AG04450 (cell line): ENCODE measurements around the gene MRAP2. TPM values are rescaled to one million over a fixed set of nuclear protein-coding genes. Genes with fewer than 3 reads are reported as not detected.
"Not testable (repeated sequence)": the region's sequence is repeated elsewhere in the genome, so short reads cannot be mapped to it uniquely, and the experiment has no call there.

ENCODE experiments used
- CTCF ChIA-PET: fragments of 300-600, 350-600 bp; formaldehyde crosslinking; extraction: SDS; loops from one replicate; lab custom pipeline; 2022; ENCODE audit warnings: antibody characterized with exemption, inconsistent platforms; lab: Charles Lee
- POLR2A ChIA-PET: fragments of 350-600 bp; formaldehyde crosslinking; extraction: SDS; loops from one replicate; lab custom pipeline; 2021; ENCODE audit warnings: antibody characterized with exemption, inconsistent platforms; lab: Yijun Ruan, JAX
- DNase-seq: peaks from one replicate; pipeline ENCODE4 v3.0.0-alpha.2; 2011; ENCODE audit warnings: low read depth, low spot score
- H3K27ac ChIP-seq: one replicate; pipeline ENCODE4 v1.5.1; 2012; ENCODE audit warnings: low read depth, low read length, control low read depth
- H3K27me3 ChIP-seq: one replicate; pipeline ENCODE4 v1.6.0; 2012; ENCODE audit warnings: low read length; ENCODE audit not compliant: control insufficient read depth, insufficient read depth
- H3K4me3 ChIP-seq: 2 replicates; pipeline ENCODE4 v1.5.1; 2011; ENCODE audit warnings: mild to moderate bottlenecking, low read depth, low read length, control low read depth
- H3K9me3 ChIP-seq: 2 replicates; pipeline ENCODE4 v1.5.1; 2012; ENCODE audit warnings: low read length; ENCODE audit not compliant: control insufficient read depth, insufficient read depth
- CTCF ChIP-seq: IDR thresholded peaks from 2 replicates; pipeline ENCODE4 v1.5.1; 2011; ENCODE audit warnings: low read depth, low read length, control low read depth, inconsistent platforms
- polyA plus RNA-seq: library from polyadenylated mRNA; depleted of rRNA; stranded (reverse); fragments of >200 nt; gene quantifications from 2 replicates; pipeline ENCODE4 v1.2.3, GENCODE V29; 2011

Gene MRAP2
- polyA plus RNA-seq, 1 experiment: not detected

GRCh38 chr6:84061613-84062398 lies 28.2 kb downstream of the MRAP2 start:
- Histone ChIP-seq H3K9me3 (no peaks in the 10 kb centered on the region), H3K27me3 (no peaks in the 10 kb centered on the region), H3K4me3 (no peak overlapping the region), H3K27ac (no peak overlapping the region)
- no peak for TF ChIP-seq CTCF
- DNase-seq: no peak
- CTCF ChIA-PET: no interaction called here
- POLR2A ChIA-PET: no interaction called here

- ChIA-PET POLR2A (no interaction called here), CTCF (no interaction called here)
- H3K27me3 ChIP-seq: no peaks in the 10 kb centered on the region
- DNase-seq: no peak
- no peaks in the 10 kb centered on the region for H3K9me3 ChIP-seq
- TF ChIP-seq CTCF: no peak
- H3K4me3 ChIP-seq: no peak overlapping the region
- no peak overlapping the region for H3K27ac ChIP-seq
These were observed 29.1 kb downstream of the MRAP2 start for GRCh38 chr6:84062519-84063154.

- DNase-seq: no peak
- ChIA-PET CTCF (no interaction called here), POLR2A (no interaction called here)
- no peaks in the 10 kb centered on the region for H3K9me3 ChIP-seq
- TF ChIP-seq CTCF: no peak
- H3K4me3 ChIP-seq: no peak overlapping the region
- H3K27ac ChIP-seq: no peak overlapping the region
- no peaks in the 10 kb centered on the region for H3K27me3 ChIP-seq
These were observed 32.2 kb downstream of the MRAP2 start for GRCh38 chr6:84065693-84066290.

- CTCF ChIA-PET: no interaction called here
- Histone ChIP-seq H3K27ac (no peak overlapping the region), H3K4me3 (no peak overlapping the region), H3K9me3 (no peaks in the 10 kb centered on the region), H3K27me3 (no peaks in the 10 kb centered on the region)
- POLR2A ChIA-PET: no interaction called here
- DNase-seq: no peak
- no peak for TF ChIP-seq CTCF
These were observed 33.0 kb downstream of the MRAP2 start for GRCh38 chr6:84066536-84066935.

- POLR2A ChIA-PET, H3K27ac ChIP-seq, CTCF ChIA-PET, H3K27me3 ChIP-seq, H3K9me3 ChIP-seq, H3K4me3 ChIP-seq, DNase-seq: not testable (repeated sequence)
These were observed 35.3 kb downstream of the MRAP2 start for GRCh38 chr6:84068873-84069272.
